Gastroesophageal sphincter (tissue), 3 donors: Measurements from ENCODE around the gene CD82.

Experiments
- POLR2A ChIP-seq, 2 donors: fragments of 450-650 bp; IDR thresholded peaks; one replicate each; pipeline ENCODE4 v1.6.1; 2017; ENCODE audit warnings: antibody characterized with exemption in 2 of 2, mild to moderate bottlenecking in 2 of 2, moderate library complexity in 1 of 2
- POLR2AphosphoS5 ChIP-seq: sonication (generic); formaldehyde crosslinking; IDR thresholded peaks from one replicate; pipeline ENCODE4 v1.6.1; 2017; ENCODE audit warnings: antibody characterized with exemption
- TF ChIP-seq, protein P1 (sequence below), 4 experiments: fragments of 200-600 bp in 2 of 4; fragments of 450-650 bp in 2 of 4; sonication (generic) in 1 of 4; IDR thresholded peaks; one replicate each; pipeline ENCODE4 v1.5.1; 2017 to 2019; ENCODE audit warnings: antibody characterized with exemption in 4 of 4, mild to moderate bottlenecking in 2 of 4, moderate library complexity in 2 of 4

DNA sequence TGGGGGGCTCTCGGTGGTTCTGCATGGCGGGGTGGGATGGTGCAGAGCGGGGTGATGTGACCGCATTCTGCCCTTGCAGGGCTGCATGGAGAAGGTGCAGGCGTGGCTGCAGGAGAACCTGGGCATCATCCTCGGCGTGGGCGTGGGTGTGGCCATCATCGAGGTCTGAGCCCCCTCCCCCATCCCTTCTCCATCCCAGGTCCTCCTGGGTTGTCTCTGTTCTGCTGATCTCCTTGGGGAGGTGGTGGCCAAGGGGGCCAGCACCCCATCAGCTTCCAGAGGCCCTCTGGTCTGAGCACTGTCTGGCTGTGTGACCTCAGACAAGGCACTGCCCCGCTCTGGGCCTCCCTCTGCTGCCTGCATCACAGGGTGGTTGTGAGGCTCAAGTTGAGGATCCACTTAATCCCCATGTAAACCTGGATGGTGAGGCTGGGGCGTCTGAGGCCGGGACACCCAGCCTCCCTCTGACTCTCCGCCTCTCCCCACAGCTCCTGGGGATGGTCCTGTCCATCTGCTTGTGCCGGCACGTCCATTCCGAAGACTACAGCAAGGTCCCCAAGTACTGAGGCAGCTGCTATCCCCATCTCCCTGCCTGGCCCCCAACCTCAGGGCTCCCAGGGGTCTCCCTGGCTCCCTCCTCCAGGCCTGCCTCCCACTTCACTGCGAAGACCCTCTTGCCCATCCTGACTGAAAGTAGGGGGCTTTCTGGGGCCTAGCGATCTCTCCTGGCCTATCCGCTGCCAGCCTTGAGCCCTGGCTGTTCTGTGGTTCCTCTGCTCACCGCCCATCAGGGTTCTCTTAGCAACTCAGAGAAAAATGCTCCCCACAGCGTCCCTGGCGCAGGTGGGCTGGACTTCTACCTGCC is 53.3 kb downstream of the CD82 start:
- TF ChIP-seq POLR2AphosphoS5 (no peak), POLR2A (IDR thresholded peaks at IDR 0.05) (no peak)
- TF ChIP-seq, protein P1, sequence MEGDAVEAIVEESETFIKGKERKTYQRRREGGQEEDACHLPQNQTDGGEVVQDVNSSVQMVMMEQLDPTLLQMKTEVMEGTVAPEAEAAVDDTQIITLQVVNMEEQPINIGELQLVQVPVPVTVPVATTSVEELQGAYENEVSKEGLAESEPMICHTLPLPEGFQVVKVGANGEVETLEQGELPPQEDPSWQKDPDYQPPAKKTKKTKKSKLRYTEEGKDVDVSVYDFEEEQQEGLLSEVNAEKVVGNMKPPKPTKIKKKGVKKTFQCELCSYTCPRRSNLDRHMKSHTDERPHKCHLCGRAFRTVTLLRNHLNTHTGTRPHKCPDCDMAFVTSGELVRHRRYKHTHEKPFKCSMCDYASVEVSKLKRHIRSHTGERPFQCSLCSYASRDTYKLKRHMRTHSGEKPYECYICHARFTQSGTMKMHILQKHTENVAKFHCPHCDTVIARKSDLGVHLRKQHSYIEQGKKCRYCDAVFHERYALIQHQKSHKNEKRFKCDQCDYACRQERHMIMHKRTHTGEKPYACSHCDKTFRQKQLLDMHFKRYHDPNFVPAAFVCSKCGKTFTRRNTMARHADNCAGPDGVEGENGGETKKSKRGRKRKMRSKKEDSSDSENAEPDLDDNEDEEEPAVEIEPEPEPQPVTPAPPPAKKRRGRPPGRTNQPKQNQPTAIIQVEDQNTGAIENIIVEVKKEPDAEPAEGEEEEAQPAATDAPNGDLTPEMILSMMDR (IDR thresholded peaks at IDR 0.05) = no peak
